HG03103 (cell line): Measurements from ENCODE around the gene PLPP4.

ENCODE experiments used
- ATAC-seq: cut with Tn5 transposase; IDR thresholded peaks from one replicate; pipeline ENCODE4 v1.9.1; 2021; ENCODE audit warnings: low read depth; ENCODE audit not compliant: unreplicated experiment

PLPP4 gene

GRCh38 chr10:120571266-120571665, 114.2 kb downstream of the PLPP4 start:
- no peak for ATAC-seq

DNA sequence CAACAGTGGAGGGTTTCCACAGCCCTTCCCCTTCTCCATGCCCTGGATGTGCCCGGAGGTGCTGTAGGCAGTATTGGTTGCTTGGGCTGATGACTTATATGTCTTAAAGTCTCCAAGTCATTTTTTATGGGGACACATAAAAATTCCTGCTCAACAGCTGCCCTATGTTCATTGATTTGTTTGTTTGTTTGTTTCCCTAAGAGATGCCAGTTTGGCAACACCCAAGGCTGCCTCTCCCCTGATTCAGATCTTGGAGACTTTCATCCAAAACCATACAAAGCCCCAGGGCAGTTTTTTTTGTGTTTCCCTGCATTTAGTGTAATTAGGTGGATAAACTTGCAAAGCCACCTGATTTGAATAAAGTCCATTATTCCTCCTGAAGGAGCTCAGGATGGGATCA, 115.3 kb downstream of the PLPP4 start:
- no peak for ATAC-seq

DNA sequence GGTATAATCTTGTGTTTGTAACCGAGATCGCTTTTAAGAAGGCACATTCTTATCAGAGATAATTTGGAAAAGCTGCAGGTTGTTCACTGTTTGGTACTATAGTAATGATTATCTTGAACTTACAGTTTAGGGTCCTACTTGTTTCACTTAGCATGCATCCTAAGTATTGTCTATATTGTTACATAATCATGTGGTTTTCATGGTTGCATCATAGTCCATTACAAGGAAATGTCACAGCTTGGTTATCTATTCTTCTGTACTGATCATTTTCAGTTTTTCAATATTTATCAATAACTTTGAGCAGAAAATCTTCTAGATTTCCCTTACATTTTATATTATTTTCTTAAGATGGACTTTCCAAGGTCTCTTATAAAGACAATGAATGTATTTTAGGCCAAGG, 116.3 kb downstream of the PLPP4 start:
- no peak for ATAC-seq

DNA sequence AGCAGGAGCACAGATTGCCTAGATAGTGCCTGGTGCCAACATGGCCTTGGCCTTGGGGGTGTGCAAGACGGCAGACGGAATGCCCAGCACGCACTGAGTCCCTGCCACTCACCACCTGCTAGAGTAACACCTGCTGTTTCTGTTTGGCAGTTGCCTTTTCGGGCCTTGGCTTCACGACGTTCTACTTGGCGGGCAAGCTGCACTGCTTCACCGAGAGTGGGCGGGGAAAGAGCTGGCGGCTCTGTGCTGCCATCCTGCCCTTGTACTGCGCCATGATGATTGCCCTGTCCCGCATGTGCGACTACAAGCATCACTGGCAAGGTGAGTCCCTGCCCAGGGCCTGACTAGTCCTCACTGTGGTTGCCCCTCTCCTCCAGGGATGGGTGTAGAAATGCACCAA, 118.0 kb downstream of the PLPP4 start:
- ATAC-seq: no peak

DNA sequence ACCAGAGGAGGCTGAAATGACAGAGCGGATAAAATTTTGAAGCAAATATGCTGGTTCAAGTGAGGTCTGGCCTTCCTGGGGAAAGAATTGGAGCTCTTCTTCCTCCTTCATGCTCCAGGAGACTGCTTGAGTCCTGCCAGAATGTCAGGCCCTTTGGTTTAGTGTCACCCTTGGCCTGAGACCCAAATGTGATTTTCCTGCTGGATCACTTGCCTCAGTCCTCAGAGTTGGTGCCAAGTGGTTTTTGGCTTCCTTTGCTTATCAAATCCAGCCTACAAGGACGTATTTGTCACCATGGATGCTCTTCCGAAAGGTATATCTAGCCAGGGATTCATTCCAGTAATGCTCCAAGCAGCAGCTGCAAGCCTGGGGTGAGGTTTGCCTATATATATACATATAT, 118.4 kb downstream of the PLPP4 start:
- no peak for ATAC-seq

GRCh38 chr10:120578134-120578533, 121.1 kb downstream of the PLPP4 start:
- no peak for ATAC-seq

DNA sequence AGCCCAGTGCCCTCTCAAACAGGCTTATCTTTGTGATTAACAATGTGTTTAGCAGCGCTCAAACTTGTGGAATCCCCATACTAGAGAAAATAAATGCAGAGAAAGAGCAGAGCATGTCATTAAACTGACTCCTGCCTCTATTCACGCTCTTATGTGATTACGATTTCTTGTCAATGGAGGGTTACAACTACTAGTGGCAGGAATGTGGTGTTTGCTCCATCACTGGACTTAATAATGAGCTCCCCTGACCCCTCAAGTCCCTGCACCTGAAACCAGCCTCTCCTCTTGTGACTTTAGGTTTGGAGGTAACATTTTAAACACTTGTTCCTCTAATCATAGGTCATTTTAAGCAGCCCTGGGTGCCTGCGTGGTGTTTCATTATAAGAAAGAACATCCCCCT, 121.9 kb downstream of the PLPP4 start:
- ATAC-seq: no peak

- ATAC-seq: no peak
Observed at GRCh38 chr10:120580918-120581895, 124.2 kb downstream of the PLPP4 start.

DNA sequence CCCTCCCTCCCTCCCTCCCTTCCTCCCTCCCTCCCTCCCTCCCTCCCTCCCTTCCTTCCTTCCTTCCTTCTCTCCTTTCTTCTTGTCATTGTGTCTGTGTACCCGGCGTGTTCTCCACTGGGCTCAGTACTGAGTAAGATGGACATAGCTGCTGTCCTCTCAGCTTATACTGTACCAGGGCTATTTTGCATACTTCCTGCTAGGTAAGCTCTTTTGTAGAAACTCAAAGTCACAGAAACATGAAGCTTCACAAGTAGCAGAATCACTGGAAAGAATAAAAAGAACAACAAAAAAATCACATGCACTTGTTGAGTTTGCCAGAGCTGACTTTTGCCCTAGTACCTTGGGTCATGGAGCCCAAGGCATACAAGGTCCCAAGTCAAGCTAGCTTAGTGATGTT, 125.7 kb downstream of the PLPP4 start:
- no peak for ATAC-seq

- no peak for ATAC-seq
Observed at GRCh38 chr10:120583424-120584108, 126.5 kb downstream of the PLPP4 start.

GRCh38 chr10:120584786-120585185, 127.8 kb downstream of the PLPP4 start:
- no peak for ATAC-seq

- ATAC-seq: no peak
Observed at GRCh38 chr10:120586471-120586872, 129.4 kb downstream of the PLPP4 start.

- ATAC-seq: no peak
Observed at GRCh38 chr10:120587061-120587460, 130.0 kb downstream of the PLPP4 start.

DNA sequence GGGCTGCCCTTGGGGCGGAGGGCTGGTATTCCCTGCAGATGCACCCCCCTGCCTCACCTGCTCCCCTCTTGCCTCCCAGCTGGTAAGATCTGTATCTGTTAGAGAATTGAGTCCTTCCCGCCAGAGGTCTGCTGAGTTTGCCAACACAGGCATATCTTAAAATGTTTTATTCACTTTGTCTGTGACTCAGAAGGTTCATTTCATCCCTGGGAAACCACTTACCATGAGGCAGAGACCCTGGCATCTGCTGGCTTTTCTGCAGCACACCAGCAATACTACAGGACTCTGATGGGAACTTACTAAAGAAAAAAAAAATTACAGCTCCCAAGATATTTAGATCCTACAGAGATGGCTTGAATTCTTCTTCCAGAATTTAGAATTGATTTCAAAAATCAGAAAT, 131.3 kb downstream of the PLPP4 start:
- ATAC-seq: no peak

- no peak for ATAC-seq
Observed at GRCh38 chr10:120593693-120594092, 136.7 kb downstream of the PLPP4 start.

- no peak for ATAC-seq
Observed at GRCh38 chr10:120597902-120598301, 140.9 kb downstream of the PLPP4 start.

GRCh38 chr10:120598386-120598785, 141.4 kb downstream of the PLPP4 start:
- no peak for ATAC-seq

GRCh38 chr10:120599200-120599724, 142.2 kb downstream of the PLPP4 start:
- ATAC-seq: no peak

GRCh38 chr10:120600871-120601649, 144.0 kb downstream of the PLPP4 start:
- ATAC-seq: no peak

DNA sequence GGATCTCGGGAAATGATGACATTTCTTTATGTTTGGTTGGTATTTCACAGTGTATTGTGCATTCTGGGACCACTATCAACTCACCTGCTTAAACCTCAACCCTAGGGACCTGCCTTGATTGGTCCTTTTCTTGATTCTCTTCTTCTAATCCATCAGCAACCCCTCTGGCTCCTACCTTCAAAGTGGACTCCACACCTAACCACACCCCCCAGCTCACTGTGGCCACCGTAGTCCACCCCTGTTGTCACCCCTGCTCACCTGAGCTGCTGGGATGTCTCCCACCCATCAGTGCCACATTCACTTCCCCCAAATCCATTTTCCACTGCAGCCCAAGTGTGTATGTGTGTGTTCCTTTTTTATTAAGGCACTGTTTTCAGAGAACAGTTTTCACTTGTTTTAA, 145.0 kb downstream of the PLPP4 start:
- no peak for ATAC-seq

GRCh38 chr10:120605410-120605809, 148.4 kb downstream of the PLPP4 start:
- no peak for ATAC-seq
